ENCODE results near the gene HMCN1. TPM values are rescaled to one million over a fixed set of nuclear protein-coding genes. Genes with fewer than 3 reads are reported as not detected.

Gene HMCN1
- total RNA-seq, 5 donors from 2014 or later (not counting 1 experiment from before 2014, with no cell fraction given), result 0.05 to 0.23 (median 0.16) TPM

- POLR2A ChIA-PET, result no interaction called here
These were observed 282.7 kb downstream of the HMCN1 start for GRCh38 chr1:186016856-186017255.

GRCh38 chr1:186022184-186022583 lies 288.0 kb downstream of the HMCN1 start:
- H3K9me3 Mint-ChIP-seq, result no peaks in the 10 kb centered on the region
- H3K36me3 Mint-ChIP-seq, result no peaks in the 10 kb centered on the region
- H3K4me3 Mint-ChIP-seq, result no peak overlapping the region
- no CpG with 5 or more reads among the region's 1 CpG for WGBS (ENCODE audit: insufficient coverage)
- H3K27ac Mint-ChIP-seq, result no peak overlapping the region
- ChIA-PET POLR2A (no interaction called here), CTCF (no interaction called here)
- Histone ChIP-seq H3K9me3 (no peaks in the 10 kb centered on the region), H3K27me3 (replicated peaks in 1 of 2; ENCODE audit: control insufficient read depth in 2 of 2, extremely low read depth in 1 of 2, insufficient read depth in 2 of 2, low read length in 1 of 2) (no peaks in the 10 kb centered on the region), H3K27ac (ENCODE audit: low read length) (no peak overlapping the region), H3K4me3 (ENCODE audit: control insufficient read depth in 1 of 2, extremely low read depth in 1 of 2, low read length in 1 of 2) (no peak overlapping the region), H3K4me1 (ENCODE audit: control insufficient read depth in 1 of 2, extremely low read depth in 1 of 2, insufficient read depth in 2 of 2, low read length in 2 of 2) (no peaks in the 10 kb centered on the region), H3K36me3 (ENCODE audit: control insufficient read depth in 2 of 2, extremely low read depth in 1 of 2, insufficient read depth in 1 of 2, low read length in 1 of 2) (no peaks in the 10 kb centered on the region)
- H3K27me3 Mint-ChIP-seq, result peaks cover 0 to 4% of the 10 kb centered on the region in 2 donors
- H3K4me1 Mint-ChIP-seq, result no peaks in the 10 kb centered on the region
- DNase-seq, result no peak
- ATAC-seq (replicated peaks in 1 of 4), result no peak

More at GRCh38 chr1:186016856-186017255, 282.7 kb downstream of the HMCN1 start:
- H3K4me3 ChIP-seq (ENCODE audit: control insufficient read depth in 1 of 2, extremely low read depth in 1 of 2, low read length in 1 of 2), result no peak overlapping the region
- no peak overlapping the region for H3K27ac ChIP-seq (ENCODE audit: low read length)
- CTCF ChIA-PET, result no interaction called here
- no peaks in the 10 kb centered on the region for H3K9me3 ChIP-seq
- Mint-ChIP-seq H3K27ac (no peak overlapping the region), H3K9me3 (no peaks in the 10 kb centered on the region), H3K4me3 (no peak overlapping the region), H3K4me1 (no peaks in the 10 kb centered on the region), H3K27me3 (peaks cover 1 to 4% of the 10 kb centered on the region in 2 donors), H3K36me3 (no peaks in the 10 kb centered on the region)
- ATAC-seq (replicated peaks in 1 of 4) (no peak), DNase-seq (no peak)
- H3K36me3 ChIP-seq (ENCODE audit: control insufficient read depth in 2 of 2, extremely low read depth in 1 of 2, insufficient read depth in 1 of 2, low read length in 1 of 2), result no peaks in the 10 kb centered on the region
- no peaks in the 10 kb centered on the region for H3K4me1 ChIP-seq (ENCODE audit: control insufficient read depth in 1 of 2, extremely low read depth in 1 of 2, insufficient read depth in 2 of 2, low read length in 2 of 2)
- H3K27me3 ChIP-seq (replicated peaks in 1 of 2; ENCODE audit: control insufficient read depth in 2 of 2, extremely low read depth in 1 of 2, insufficient read depth in 2 of 2, low read length in 1 of 2), result no peaks in the 10 kb centered on the region

GRCh38 chr1:186026946-186027345 lies 292.8 kb downstream of the HMCN1 start:
- DNase-seq, result no peak
- no peak overlapping the region for H3K4me3 Mint-ChIP-seq
- CTCF ChIA-PET, result no interaction called here
- H3K27me3 ChIP-seq (replicated peaks in 1 of 2; ENCODE audit: control insufficient read depth in 2 of 2, extremely low read depth in 1 of 2, insufficient read depth in 2 of 2, low read length in 1 of 2), result no peaks in the 10 kb centered on the region
- H3K4me1 Mint-ChIP-seq, result no peaks in the 10 kb centered on the region
- H3K4me1 ChIP-seq (ENCODE audit: control insufficient read depth in 1 of 2, extremely low read depth in 1 of 2, insufficient read depth in 2 of 2, low read length in 2 of 2), result no peaks in the 10 kb centered on the region
- H3K27me3 Mint-ChIP-seq, result peaks cover 0 to 4% of the 10 kb centered on the region in 2 donors
- no peaks in the 10 kb centered on the region for H3K36me3 Mint-ChIP-seq
- no peaks in the 10 kb centered on the region for H3K36me3 ChIP-seq (ENCODE audit: control insufficient read depth in 2 of 2, extremely low read depth in 1 of 2, insufficient read depth in 1 of 2, low read length in 1 of 2)
- no peak overlapping the region for H3K4me3 ChIP-seq (ENCODE audit: control insufficient read depth in 1 of 2, extremely low read depth in 1 of 2, low read length in 1 of 2)
- no peak for ATAC-seq (replicated peaks in 1 of 4)
- WGBS (ENCODE audit: insufficient coverage), result no CpG with 5 or more reads among the region's 1 CpG
- H3K9me3 Mint-ChIP-seq, result peaks cover 0 to 20% (median 9%) of the 10 kb centered on the region in 3 donors
- no peak overlapping the region for H3K27ac Mint-ChIP-seq
- POLR2A ChIA-PET, result no interaction called here
- H3K9me3 ChIP-seq, result no peaks in the 10 kb centered on the region
- H3K27ac ChIP-seq (ENCODE audit: low read length), result no peak overlapping the region

- H3K4me3 Mint-ChIP-seq, result no peak overlapping the region
- ChIA-PET POLR2A (no interaction called here), CTCF (interaction anchor here in 1 of 2 donors (0.6 kb wide), 1 partner anchor 1805 kb away, joined by 3 read pairs; no protein-coding TSS in a partner anchor)
- peaks cover 0 to 24% (median 9%) of the 10 kb centered on the region in 3 donors for H3K9me3 Mint-ChIP-seq
- H3K27ac ChIP-seq (ENCODE audit: low read length), result no peak overlapping the region
- no peaks in the 10 kb centered on the region for H3K4me1 ChIP-seq (ENCODE audit: control insufficient read depth in 1 of 2, extremely low read depth in 1 of 2, insufficient read depth in 2 of 2, low read length in 2 of 2)
- no peak overlapping the region for H3K27ac Mint-ChIP-seq
- no peak for DNase-seq
- H3K4me3 ChIP-seq (ENCODE audit: control insufficient read depth in 1 of 2, extremely low read depth in 1 of 2, low read length in 1 of 2), result no peak overlapping the region
- H3K4me1 Mint-ChIP-seq, result no peaks in the 10 kb centered on the region
- no peaks in the 10 kb centered on the region for H3K36me3 Mint-ChIP-seq
- no peaks in the 10 kb centered on the region for H3K27me3 ChIP-seq (replicated peaks in 1 of 2; ENCODE audit: control insufficient read depth in 2 of 2, extremely low read depth in 1 of 2, insufficient read depth in 2 of 2, low read length in 1 of 2)
- no peaks in the 10 kb centered on the region for H3K36me3 ChIP-seq (ENCODE audit: control insufficient read depth in 2 of 2, extremely low read depth in 1 of 2, insufficient read depth in 1 of 2, low read length in 1 of 2)
- no CpG with 5 or more reads among the region's 3 CpGs for WGBS (ENCODE audit: insufficient coverage)
- peaks cover 0 to 4% of the 10 kb centered on the region in 2 donors for H3K27me3 Mint-ChIP-seq
- ATAC-seq (replicated peaks in 1 of 4), result no peak
- no peaks in the 10 kb centered on the region for H3K9me3 ChIP-seq
These were observed 293.4 kb downstream of the HMCN1 start for GRCh38 chr1:186027621-186028020.

- H3K27ac ChIP-seq (ENCODE audit: low read length), result no peak overlapping the region
- no peaks in the 10 kb centered on the region for H3K27me3 ChIP-seq (replicated peaks in 1 of 2; ENCODE audit: control insufficient read depth in 2 of 2, extremely low read depth in 1 of 2, insufficient read depth in 2 of 2, low read length in 1 of 2)
- ATAC-seq (replicated peaks in 1 of 4) (no peak), DNase-seq (no peak)
- Mint-ChIP-seq H3K4me1 (no peaks in the 10 kb centered on the region), H3K27me3 (peaks cover 0 to 6% of the 10 kb centered on the region in 2 donors), H3K27ac (no peak overlapping the region), H3K36me3 (no peaks in the 10 kb centered on the region), H3K4me3 (no peak overlapping the region), H3K9me3 (peaks cover 3 to 29% (median 9%) of the 10 kb centered on the region in 3 donors)
- CTCF ChIA-PET, result no interaction called here
- no peaks in the 10 kb centered on the region for H3K9me3 ChIP-seq
- H3K36me3 ChIP-seq (ENCODE audit: control insufficient read depth in 2 of 2, extremely low read depth in 1 of 2, insufficient read depth in 1 of 2, low read length in 1 of 2), result no peaks in the 10 kb centered on the region
- POLR2A ChIA-PET, result no interaction called here
- H3K4me3 ChIP-seq (ENCODE audit: control insufficient read depth in 1 of 2, extremely low read depth in 1 of 2, low read length in 1 of 2), result no peak overlapping the region
- no peaks in the 10 kb centered on the region for H3K4me1 ChIP-seq (ENCODE audit: control insufficient read depth in 1 of 2, extremely low read depth in 1 of 2, insufficient read depth in 2 of 2, low read length in 2 of 2)
These were observed 296.3 kb downstream of the HMCN1 start for GRCh38 chr1:186030453-186030852.

GRCh38 chr1:186033847-186034271 lies 299.7 kb downstream of the HMCN1 start:
- no peak for DNase-seq
- ATAC-seq (replicated peaks in 1 of 4), result no peak
- ChIA-PET POLR2A (no interaction called here), CTCF (no interaction called here)
- Mint-ChIP-seq H3K27ac (no peak overlapping the region), H3K4me1 (no peaks in the 10 kb centered on the region), H3K9me3 (peaks cover 3 to 29% (median 9%) of the 10 kb centered on the region in 3 donors), H3K4me3 (no peak overlapping the region), H3K36me3 (no peaks in the 10 kb centered on the region), H3K27me3 (peaks cover 0 to 12% of the 10 kb centered on the region in 2 donors)
- no CpG with 5 or more reads among the region's 2 CpGs for WGBS (ENCODE audit: insufficient coverage)
- Histone ChIP-seq H3K27me3 (replicated peaks in 1 of 2; ENCODE audit: control insufficient read depth in 2 of 2, extremely low read depth in 1 of 2, insufficient read depth in 2 of 2, low read length in 1 of 2) (no peaks in the 10 kb centered on the region), H3K4me1 (ENCODE audit: control insufficient read depth in 1 of 2, extremely low read depth in 1 of 2, insufficient read depth in 2 of 2, low read length in 2 of 2) (no peaks in the 10 kb centered on the region), H3K9me3 (no peaks in the 10 kb centered on the region), H3K27ac (ENCODE audit: low read length) (no peak overlapping the region), H3K36me3 (ENCODE audit: control insufficient read depth in 2 of 2, extremely low read depth in 1 of 2, insufficient read depth in 1 of 2, low read length in 1 of 2) (no peaks in the 10 kb centered on the region), H3K4me3 (ENCODE audit: control insufficient read depth in 1 of 2, extremely low read depth in 1 of 2, low read length in 1 of 2) (no peak overlapping the region)

- H3K4me3 ChIP-seq (ENCODE audit: control insufficient read depth in 1 of 2, extremely low read depth in 1 of 2, low read length in 1 of 2), result no peak overlapping the region
- no peaks in the 10 kb centered on the region for H3K36me3 ChIP-seq (ENCODE audit: control insufficient read depth in 2 of 2, extremely low read depth in 1 of 2, insufficient read depth in 1 of 2, low read length in 1 of 2)
- H3K9me3 Mint-ChIP-seq, result no peaks in the 10 kb centered on the region
- H3K27ac Mint-ChIP-seq, result no peak overlapping the region
- no peaks in the 10 kb centered on the region for H3K27me3 ChIP-seq (replicated peaks in 1 of 2; ENCODE audit: control insufficient read depth in 2 of 2, extremely low read depth in 1 of 2, insufficient read depth in 2 of 2, low read length in 1 of 2)
- H3K36me3 Mint-ChIP-seq, result no peaks in the 10 kb centered on the region
- no peak overlapping the region for H3K4me3 Mint-ChIP-seq
- H3K4me1 Mint-ChIP-seq, result no peaks in the 10 kb centered on the region
- no peaks in the 10 kb centered on the region for H3K4me1 ChIP-seq (ENCODE audit: control insufficient read depth in 1 of 2, extremely low read depth in 1 of 2, insufficient read depth in 2 of 2, low read length in 2 of 2)
- POLR2A ChIA-PET, result no interaction called here
- WGBS (ENCODE audit: insufficient coverage), result no CpG with 5 or more reads among the region's 3 CpGs
- no peak for DNase-seq
- H3K27me3 Mint-ChIP-seq, result peaks cover 4 to 7% of the 10 kb centered on the region in 2 donors
- no peak overlapping the region for H3K27ac ChIP-seq (ENCODE audit: low read length)
- no peaks in the 10 kb centered on the region for H3K9me3 ChIP-seq
- CTCF ChIA-PET, result no interaction called here
- no peak for ATAC-seq (replicated peaks in 1 of 4)
These were observed 308.0 kb downstream of the HMCN1 start for GRCh38 chr1:186042230-186042629.

Measured in T-cell (primary cell).